ENCODE results near the gene CDK14.
"Not testable (repeated sequence)": the region's sequence is repeated elsewhere in the genome, so short reads cannot be mapped to it uniquely, and the experiment has no call there.

Gene CDK14

GRCh38 chr7:90723866-90724265 lies 127.7 kb downstream of the CDK14 start:
- DNase-seq = no peak

- DNase-seq = no peak
Measured at GRCh38 chr7:90726120-90726519, 130.0 kb downstream of the CDK14 start.

- DNase-seq = no peak
Measured at GRCh38 chr7:90726623-90727022, 130.5 kb downstream of the CDK14 start.

- no peak for DNase-seq
Measured at GRCh38 chr7:90727412-90727811, 131.3 kb downstream of the CDK14 start.

- no peak for DNase-seq
Measured at GRCh38 chr7:90728568-90728967, 132.4 kb downstream of the CDK14 start.

- DNase-seq = not testable (repeated sequence)
Measured at GRCh38 chr7:90735611-90736280, 139.6 kb downstream of the CDK14 start.

GRCh38 chr7:90736316-90736715 lies 140.2 kb downstream of the CDK14 start:
- DNase-seq = no peak

GRCh38 chr7:90736968-90737939 lies 141.1 kb downstream of the CDK14 start:
- DNase-seq = no peak

- no peak for DNase-seq
Measured at GRCh38 chr7:90738249-90738648, 142.1 kb downstream of the CDK14 start.

GRCh38 chr7:90739716-90740115 lies 143.6 kb downstream of the CDK14 start:
- DNase-seq = no peak

GRCh38 chr7:90740386-90740785 lies 144.3 kb downstream of the CDK14 start:
- DNase-seq = no peak

- DNase-seq = no peak
Measured at GRCh38 chr7:90743626-90744025, 147.5 kb downstream of the CDK14 start.

GRCh38 chr7:90747516-90747915 lies 151.4 kb downstream of the CDK14 start:
- DNase-seq = no peak

- DNase-seq = no peak
Measured at GRCh38 chr7:90749262-90749661, 153.1 kb downstream of the CDK14 start.

- DNase-seq = no peak
Measured at GRCh38 chr7:90749774-90750173, 153.7 kb downstream of the CDK14 start.

- no peak for DNase-seq
Measured at GRCh38 chr7:90751595-90751994, 155.5 kb downstream of the CDK14 start.

- DNase-seq = no peak
Measured at GRCh38 chr7:90752051-90752450, 155.9 kb downstream of the CDK14 start.

GRCh38 chr7:90755041-90755440 lies 158.9 kb downstream of the CDK14 start:
- no peak for DNase-seq

- DNase-seq = no peak
Measured at GRCh38 chr7:90756366-90756765, 160.2 kb downstream of the CDK14 start.

- not testable (repeated sequence) for DNase-seq
Measured at GRCh38 chr7:90757565-90757950, 161.4 kb downstream of the CDK14 start.

GRCh38 chr7:90758933-90759562 lies 162.9 kb downstream of the CDK14 start:
- DNase-seq = no peak

- no peak for DNase-seq
Measured at GRCh38 chr7:90759710-90760109, 163.6 kb downstream of the CDK14 start.

- DNase-seq = no peak
Measured at GRCh38 chr7:90760892-90761291, 164.8 kb downstream of the CDK14 start.

GRCh38 chr7:90761584-90761983 lies 165.5 kb downstream of the CDK14 start:
- DNase-seq = no peak

Measured in activated CD4-positive, alpha-beta T cell treated with anti-CD3 and anti-CD28 coated beads, Interleukin-2, amount 50 U/mL, for 48 hours (primary cell).